Psoas muscle (tissue), 8 donors: ENCODE measurements around the gene TOR3A. TPM values are rescaled to one million over a fixed set of nuclear protein-coding genes. Genes with fewer than 3 reads are reported as not detected.

Experiments used
- ATAC-seq, 4 donors: fragments of 200-7000 bp; cut with Tn5 transposase; one replicate each; pipeline ENCODE4 v1.9.1; 2020; ENCODE audit warnings: moderate library complexity in 3 of 4, mild to moderate bottlenecking in 2 of 4
- DNase-seq, 2 donors: peaks; one replicate each; pipeline ENCODE4 v3.0.0-alpha.2; 2020
- H3K27ac ChIP-seq: fragments of 200-600 bp; one replicate; pipeline ENCODE4 v1.8.0; 2022
- H3K27me3 ChIP-seq, 3 donors: fragments of 200-600 bp in 1 of 3; one replicate each; pipeline versions ENCODE4 v1.6.1 to v1.8.0; 2013 to 2022; ENCODE audit warnings: low read length in 2 of 3, mild to moderate bottlenecking in 2 of 3, moderate library complexity in 1 of 3; ENCODE audit not compliant: insufficient read depth in 3 of 3
- H3K36me3 ChIP-seq, 2 donors: fragments of 200-600 bp in 1 of 2; one replicate each; pipeline versions ENCODE4 v1.6.1 to v1.8.0; 2013 to 2022; ENCODE audit warnings: low read depth in 1 of 2, mild to moderate bottlenecking in 1 of 2, moderate library complexity in 1 of 2; ENCODE audit not compliant: insufficient read depth in 1 of 2
- H3K4me1 ChIP-seq: fragments of 200-600 bp; one replicate; pipeline ENCODE4 v1.8.0; 2022
- H3K4me3 ChIP-seq: fragments of 200-600 bp; one replicate; pipeline ENCODE4 v1.8.0; 2022; ENCODE audit warnings: mild to moderate bottlenecking
- H3K9me3 ChIP-seq: fragments of 200-600 bp; one replicate; pipeline ENCODE4 v1.8.0; 2022
- CTCF ChIP-seq: fragments of 200-600 bp; IDR thresholded peaks from one replicate; pipeline ENCODE4 v1.8.0; 2022; ENCODE audit warnings: antibody characterized with exemption
- WGBS, 3 donors: extraction: QIAGEN DNeasy Blood & Tissue Kit; methylation state at CpG; one replicate each; pipeline versions ENCODE4 v1.1.6 to v1.1.7; 2013; 5-methylcytosine and 5-hydroxymethylcytosine counted together
- intact Hi-C, 2 donors: fragments of 100-400 bp; cut with DNase I; formaldehyde crosslinking; loops; one replicate each; pipeline versions ENCODE4 v1.11.0 to v1.14.2; 2022
- polyA plus RNA-seq, 3 donors: library from polyadenylated mRNA; stranded (reverse); fragments of 200-250 nt; gene quantifications; one replicate each; pipeline ENCODE4 v1.2.3, GENCODE V29; 2013
- total RNA-seq, 4 donors: library from RNA; stranded (reverse); fragmentation: NEBNext Ultra II Directional in 2 of 4; extraction: Animal tissue kit (Norgen Biotek cat#: 25700) in 2 of 4; gene quantifications; one replicate each; pipeline versions ENCODE4 v1.2.1 to v1.2.4, GENCODE V29; 2021 to 2023
- donor health status: healthy with polysubstance abuse.
- donor health status: DM: no; HTN: no; CAD: no; lungs with moderate emphysema.
- donor health status: Bipolar disorder and iron deficiency.
- donor health status: healthy.
- donor health status: DM: yes; HTN: yes; CAD: no.
- donor health status: DM: no; HTN: no; CAD: no.
- donor health status: DM: no; HTN: no; CAD: no.
- donor health status: DM: yes; HTN: yes; CAD: no.

The TOR3A gene
- total and polyA plus RNA-seq, 7 donors, result 13.5 to 36.0 (median 23.0) TPM

DNA sequence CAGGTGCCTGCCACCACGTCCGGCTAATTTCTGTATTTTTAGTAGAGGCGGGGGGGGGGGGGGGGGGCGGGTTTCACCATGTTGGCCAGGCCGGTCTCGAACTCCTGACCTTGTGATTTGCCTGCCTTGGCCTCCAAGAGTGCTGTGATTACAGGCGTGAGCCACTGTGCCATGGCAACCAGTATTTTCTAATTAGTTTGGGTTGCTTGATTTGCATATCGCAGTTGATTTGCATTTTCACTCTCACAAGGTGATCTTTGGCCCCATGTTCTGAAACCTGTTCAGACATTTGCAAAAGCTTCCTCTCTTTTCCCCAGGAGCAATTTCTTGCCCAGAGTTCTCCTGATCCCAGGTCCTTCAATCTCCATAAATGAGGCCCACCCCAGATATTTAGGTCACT, 1.7 kb downstream of the TOR3A start:
- no peak for ATAC-seq
- 62 to 88% (median 65%) methylated on average over 7 to 8 of the region's 8 CpGs for WGBS, 3 donors
- intact Hi-C loops, result no loop called here
- Histone ChIP-seq H3K36me3 (peaks cover 0 to 42% of the 10 kb centered on the region in 2 donors), H3K4me3 (peak overlapping the region; percentile 93), H3K9me3 (no peaks in the 10 kb centered on the region), H3K27ac (no peak overlapping the region), H3K4me1 (peaks cover 20% of the 10 kb centered on the region), H3K27me3 (no peaks in the 10 kb centered on the region)
- no peak for DNase-seq
- TF ChIP-seq CTCF, result no peak

DNA sequence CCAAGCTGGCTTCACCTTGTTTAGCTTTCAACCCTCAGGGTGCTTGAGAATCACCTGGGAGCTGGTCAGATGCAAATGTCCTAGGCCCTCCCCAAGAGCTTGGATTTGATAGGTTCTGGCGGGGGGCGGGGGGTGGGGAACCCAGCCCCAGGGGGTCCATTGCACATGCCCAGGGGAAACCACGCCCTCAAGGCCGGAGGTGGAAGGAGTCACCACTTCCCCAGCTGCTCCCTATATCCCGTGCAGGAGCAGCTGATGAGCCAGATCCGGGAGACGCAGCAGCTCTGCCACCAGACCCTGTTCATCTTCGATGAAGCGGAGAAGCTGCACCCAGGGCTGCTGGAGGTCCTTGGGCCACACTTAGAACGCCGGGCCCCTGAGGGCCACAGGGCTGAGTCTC, 5.8 kb downstream of the TOR3A start:
- H3K27me3 ChIP-seq, result no peaks in the 10 kb centered on the region
- H3K4me3 ChIP-seq, result no peak overlapping the region
- no peak overlapping the region for H3K27ac ChIP-seq
- no peak for TF ChIP-seq CTCF
- peaks cover 2 to 56% of the 10 kb centered on the region in 2 donors for H3K36me3 ChIP-seq
- intact Hi-C loops, result no loop called here
- 72 to 73% (median 72%) methylated on average over 11 of the region's 11 CpGs for WGBS, 3 donors
- H3K9me3 ChIP-seq, result no peaks in the 10 kb centered on the region
- DNase-seq, result no peak
- H3K4me1 ChIP-seq, result peaks cover 39% of the 10 kb centered on the region
- no peak for ATAC-seq

DNA sequence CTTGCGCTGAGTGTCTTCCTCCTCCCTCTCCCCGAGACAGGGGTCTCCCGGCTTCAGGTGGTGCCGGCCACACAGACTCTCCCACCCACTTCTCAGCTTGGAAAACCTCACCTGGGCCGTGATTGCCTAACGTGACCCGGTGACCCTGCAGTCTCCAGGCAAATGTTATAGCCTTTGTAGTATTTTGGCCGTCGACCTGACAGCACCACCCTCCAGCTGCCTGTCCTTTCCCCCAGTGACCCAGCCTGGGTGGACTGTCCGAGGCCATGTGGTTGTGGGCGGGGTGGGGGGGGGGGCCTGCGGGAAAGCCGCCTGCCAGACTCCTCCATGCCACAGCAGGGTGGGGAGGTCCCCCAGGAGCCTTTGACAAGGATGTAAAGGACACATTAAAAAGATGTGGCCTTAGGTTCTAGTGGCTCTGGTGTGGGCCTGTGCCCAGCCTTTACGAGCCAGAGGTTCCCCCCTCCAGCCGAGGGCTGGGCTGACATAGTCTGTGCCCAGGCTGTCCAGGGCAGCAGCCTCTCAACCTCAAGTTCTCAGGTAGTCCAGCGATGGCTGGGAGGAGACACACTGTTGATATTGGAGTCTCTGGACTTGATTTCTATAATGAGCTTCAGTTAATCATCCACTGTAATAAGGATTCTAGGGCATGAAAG, 8.1 kb downstream of the TOR3A start:
- H3K36me3 ChIP-seq, result peaks cover 8 to 73% of the 10 kb centered on the region in 2 donors

DNA sequence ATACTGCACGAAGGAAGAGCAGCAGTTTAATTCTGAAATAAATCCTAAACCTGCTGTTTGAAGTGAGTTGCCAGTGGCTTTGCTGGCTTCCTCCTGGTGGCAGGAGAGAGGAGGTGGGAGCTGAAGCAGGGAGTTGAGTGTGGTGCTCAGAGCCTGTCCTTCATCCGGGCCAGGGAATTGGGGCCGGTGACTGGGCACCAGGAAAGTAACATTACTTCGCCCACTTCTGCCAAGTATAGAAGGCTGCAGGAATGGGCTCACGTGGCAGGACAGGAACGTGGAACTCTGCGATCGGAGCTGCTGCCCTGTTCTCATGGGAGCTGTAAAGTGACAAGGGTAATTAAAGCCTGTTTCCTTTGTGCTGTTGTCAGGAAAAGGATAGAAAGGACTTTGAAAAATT, 8.7 kb downstream of the TOR3A start:
- ATAC-seq (peak; percentile 44 to 72 (median 66)), DNase-seq (peak in 1 of 2 donors; percentile 68)
- Histone ChIP-seq H3K4me3 (no peak overlapping the region), H3K9me3 (no peaks in the 10 kb centered on the region), H3K4me1 (peaks cover 33% of the 10 kb centered on the region), H3K27me3 (no peaks in the 10 kb centered on the region), H3K27ac (peak overlapping the region; percentile 79), H3K36me3 (peaks cover 10 to 73% of the 10 kb centered on the region in 2 donors)
- WGBS, 3 donors, result 14 to 21% (median 16%) methylated on average over 8 of the region's 8 CpGs
- TF ChIP-seq CTCF, result peak; percentile 11
- intact Hi-C loops, result no loop called here

More for the DNA sequence above, 8.1 kb downstream of the TOR3A start:
- no peak for TF ChIP-seq CTCF
- WGBS, 3 donors, result 47 to 60% (median 48%) methylated on average over 13 to 16 of the region's 16 CpGs
- H3K4me1 ChIP-seq, result peaks cover 33% of the 10 kb centered on the region
- no peak overlapping the region for H3K4me3 ChIP-seq
- H3K27ac ChIP-seq, result peak overlapping the region; percentile 79
- intact Hi-C loops, result no loop called here
- ATAC-seq (peak in 3 of 4 donors; percentile 6 to 29 (median 23)), DNase-seq (no peak)
- H3K9me3 ChIP-seq, result no peaks in the 10 kb centered on the region
- H3K27me3 ChIP-seq, result no peaks in the 10 kb centered on the region

DNA sequence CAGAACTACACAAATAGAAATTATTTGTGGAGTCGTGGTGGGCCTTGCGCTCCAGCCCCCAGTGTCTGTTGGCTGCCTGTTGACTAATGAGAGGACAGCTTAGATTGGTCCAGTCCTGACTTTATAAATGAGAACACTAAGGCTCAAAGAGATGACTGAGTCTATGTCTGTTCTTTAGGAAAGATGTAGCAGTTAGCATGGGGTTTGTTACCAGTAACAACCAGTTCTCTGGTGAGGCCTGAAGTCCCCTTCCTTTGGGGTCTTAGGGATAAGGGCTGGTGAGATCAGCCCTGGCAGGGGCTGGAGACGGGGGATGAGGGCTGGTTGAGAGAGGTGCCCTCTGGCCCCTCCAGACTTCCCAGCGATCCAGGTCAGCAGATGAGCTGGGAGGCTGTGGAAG, 9.1 kb downstream of the TOR3A start:
- Histone ChIP-seq H3K27me3 (no peaks in the 10 kb centered on the region), H3K4me1 (peaks cover 33% of the 10 kb centered on the region), H3K36me3 (peaks cover 10 to 73% of the 10 kb centered on the region in 2 donors), H3K27ac (peak overlapping the region; percentile 79), H3K9me3 (no peaks in the 10 kb centered on the region), H3K4me3 (no peak overlapping the region)
- ATAC-seq, result no peak
- no peak for TF ChIP-seq CTCF
- intact Hi-C loops, result no loop called here
- 75 to 84% (median 75%) methylated on average over 4 of the region's 4 CpGs for WGBS, 3 donors
- no peak for DNase-seq
